Occipital lobe (tissue), 2 donors: ENCODE data around the gene AGMO. TPM values are rescaled to one million over a fixed set of nuclear protein-coding genes. Genes with fewer than 3 reads are reported as not detected.

Experiments
- DNase-seq: peaks from one replicate; lab custom pipeline; 2025; lab: John Stamatoyannopoulos, UW
- total RNA-seq: library from RNA; depleted of rRNA; stranded (reverse); fragments of >200 nt; gene quantifications from one replicate; pipeline ENCODE4 v1.2.3, GENCODE V29; 2014

AGMO gene
- total RNA-seq, 1 donor from 2014 or later: not detected

GRCh38 chr7:15236952-15237351, 324.9 kb downstream of the AGMO start:
- DNase-seq: no peak

- no peak for DNase-seq
Measured at GRCh38 chr7:15234431-15234830, 327.4 kb downstream of the AGMO start.

- no peak for DNase-seq
Measured at GRCh38 chr7:15228831-15229230, 333.0 kb downstream of the AGMO start.

- DNase-seq: no peak
Measured at GRCh38 chr7:15225981-15226380, 335.8 kb downstream of the AGMO start.

GRCh38 chr7:15219758-15220157, 342.1 kb downstream of the AGMO start:
- DNase-seq: no peak

- no peak for DNase-seq
Measured at GRCh38 chr7:15218261-15218660, 343.6 kb downstream of the AGMO start.

GRCh38 chr7:15215616-15216015, 346.2 kb downstream of the AGMO start:
- DNase-seq: no peak

GRCh38 chr7:15214976-15215375, 346.8 kb downstream of the AGMO start:
- DNase-seq: no peak

- DNase-seq: no peak
Measured at GRCh38 chr7:15213093-15213492, 348.7 kb downstream of the AGMO start.

- DNase-seq: no peak
Measured at GRCh38 chr7:15209429-15209828, 352.4 kb downstream of the AGMO start.

GRCh38 chr7:15204421-15204820, 357.4 kb downstream of the AGMO start:
- DNase-seq: no peak

- no peak for DNase-seq
Measured at GRCh38 chr7:15199482-15199881, 362.3 kb downstream of the AGMO start.

- no peak for DNase-seq
Measured at GRCh38 chr7:15197042-15197977, 364.5 kb downstream of the AGMO start.

GRCh38 chr7:15178065-15178464, 383.8 kb downstream of the AGMO start:
- no peak for DNase-seq

- DNase-seq: no peak
Measured at GRCh38 chr7:15176089-15176488, 385.7 kb downstream of the AGMO start.

- no peak for DNase-seq
Measured at GRCh38 chr7:15175152-15175551, 386.7 kb downstream of the AGMO start.

- DNase-seq: no peak
Measured at GRCh38 chr7:15174485-15174884, 387.3 kb downstream of the AGMO start.

GRCh38 chr7:15168489-15168888, 393.3 kb downstream of the AGMO start:
- DNase-seq: no peak

GRCh38 chr7:15167912-15168311, 393.9 kb downstream of the AGMO start:
- DNase-seq: no peak

GRCh38 chr7:15166620-15167019, 395.2 kb downstream of the AGMO start:
- no peak for DNase-seq

GRCh38 chr7:15159261-15159660, 402.6 kb downstream of the AGMO start:
- no peak for DNase-seq

- no peak for DNase-seq
Measured at GRCh38 chr7:15158141-15158810, 403.5 kb downstream of the AGMO start.
